Measurements from ENCODE around the gene MLF2.

Gene MLF2

GRCh38 chr12:6752921-6753771 lies at the start of gene MLF2:
MLF2 (minus strand) TSS chr12:6753141; CDS start chr12:6752334, 807 bp downstream.
- peak; percentile 95 for DNase-seq (ENCODE audit: low read depth, low spot score)

GRCh38 chr12:6799147-6799546 lies 46.2 kb upstream of the MLF2 start:
- no peak for DNase-seq (ENCODE audit: low read depth, low spot score)

- no peak for DNase-seq (ENCODE audit: low read depth, low spot score)
These were observed 43.6 kb upstream of the MLF2 start for GRCh38 chr12:6796576-6796975.

GRCh38 chr12:6795088-6795487 lies 42.1 kb upstream of the MLF2 start:
- DNase-seq (ENCODE audit: low read depth, low spot score), result no peak

GRCh38 chr12:6792522-6793201 lies 39.7 kb upstream of the MLF2 start:
- DNase-seq (ENCODE audit: low read depth, low spot score), result no peak

GRCh38 chr12:6791931-6792520 lies 39.1 kb upstream of the MLF2 start:
- no peak for DNase-seq (ENCODE audit: low read depth, low spot score)

- no peak for DNase-seq (ENCODE audit: low read depth, low spot score)
These were observed 37.7 kb upstream of the MLF2 start for GRCh38 chr12:6790496-6791150.

- no peak for DNase-seq (ENCODE audit: low read depth, low spot score)
These were observed 36.3 kb upstream of the MLF2 start, which contains the start of gene CD4 for GRCh38 chr12:6788972-6789924. CD4 (plus strand) TSS chr12:6789528; CDS start chr12:6800139, 10,611 bp downstream.

GRCh38 chr12:6787309-6787708 lies 34.4 kb upstream of the MLF2 start:
- DNase-seq (ENCODE audit: low read depth, low spot score), result no peak

- no peak for DNase-seq (ENCODE audit: low read depth, low spot score)
These were observed 33.6 kb upstream of the MLF2 start for GRCh38 chr12:6786416-6787094.

- DNase-seq (ENCODE audit: low read depth, low spot score), result no peak
These were observed 31.8 kb upstream of the MLF2 start for GRCh38 chr12:6784761-6785160.

GRCh38 chr12:6784296-6784695 lies 31.4 kb upstream of the MLF2 start:
- DNase-seq (ENCODE audit: low read depth, low spot score), result no peak

GRCh38 chr12:6783828-6784227 lies 30.9 kb upstream of the MLF2 start:
- no peak for DNase-seq (ENCODE audit: low read depth, low spot score)

- DNase-seq (ENCODE audit: low read depth, low spot score), result no peak
These were observed 30.1 kb upstream of the MLF2 start for GRCh38 chr12:6782850-6783566.

- DNase-seq (ENCODE audit: low read depth, low spot score), result no peak
These were observed 29.2 kb upstream of the MLF2 start for GRCh38 chr12:6782119-6782518.

- DNase-seq (ENCODE audit: low read depth, low spot score), result no peak
These were observed 27.6 kb upstream of the MLF2 start for GRCh38 chr12:6780573-6780972.

- DNase-seq (ENCODE audit: low read depth, low spot score), result no peak
These were observed 26.9 kb upstream of the MLF2 start for GRCh38 chr12:6779708-6780432.

- peak; percentile 81 for DNase-seq (ENCODE audit: low read depth, low spot score)
These were observed 25.9 kb upstream of the MLF2 start for GRCh38 chr12:6778574-6779550.

Measured in activated naive CD8-positive, alpha-beta T cell treated with anti-CD3 and anti-CD28 coated beads, Interleukin-2, amount 50 U/mL, for 16 hours (primary cell).